PC-9 (cell line): ENCODE measurements around the gene SELENON. TPM values are rescaled to one million over a fixed set of nuclear protein-coding genes. Genes with fewer than 3 reads are reported as not detected.

ENCODE experiments used
- BruUV-seq: library from RNA; stranded (reverse); fragments of 400-500 nt; replicated peaks from 2 replicates; lab custom pipeline; 2021; lab: Mats Ljungman, UMichigan
- CTCF ChIA-PET: fragments of 300-600 bp; sonication (Branson Sonifier 250); formaldehyde crosslinking; loops from one replicate; lab custom pipeline; 2022; ENCODE audit warnings: antibody characterized with exemption; lab: Charles Lee
- POLR2A ChIA-PET: fragments of 300-600 bp; sonication (Branson Sonifier 250); formaldehyde crosslinking; loops from one replicate; lab custom pipeline; 2022; ENCODE audit warnings: antibody characterized with exemption; ENCODE audit not compliant: unreplicated experiment; lab: Charles Lee
- DNase-seq, 2 experiments: peaks; one replicate each; pipeline versions ENCODE4 v3.0.0 to v3.0.0-alpha.2; 2015 to 2022; ENCODE audit warnings: mixed read lengths in 1 of 2
- H2AFZ ChIP-seq: fragments of 200-600 bp; sonication (generic); 2 replicates; pipeline ENCODE4 v1.8.1; 2017; ENCODE audit warnings: antibody characterized with exemption
- H3F3A ChIP-seq: fragments of 200-600 bp; sonication (generic); 2 replicates; pipeline ENCODE4 v1.8.1; 2017; ENCODE audit warnings: antibody characterized with exemption, mild to moderate bottlenecking, low read depth; ENCODE audit not compliant: insufficient read depth
- H3K27ac ChIP-seq: fragments of 200-600 bp; sonication (generic); 2 replicates; pipeline ENCODE4 v1.6.1; 2016; ENCODE audit warnings: mixed run types
- H3K27me3 ChIP-seq: fragments of 200-600 bp; sonication (generic); 2 replicates; pipeline ENCODE4 v1.6.1; 2016; ENCODE audit warnings: low read depth, mixed run types; ENCODE audit not compliant: insufficient read depth
- H3K36me3 ChIP-seq: fragments of 200-600 bp; sonication (generic); 2 replicates; pipeline ENCODE4 v1.6.1; 2016; ENCODE audit warnings: low read depth, mixed run types
- H3K4me1 ChIP-seq: fragments of 200-600 bp; sonication (generic); replicated peaks from 2 replicates; pipeline ENCODE4 v1.6.1; 2016; ENCODE audit warnings: mixed run types; ENCODE audit not compliant: insufficient read depth
- H3K4me2 ChIP-seq: fragments of 200-600 bp; sonication (generic); 2 replicates; pipeline ENCODE4 v1.6.1; 2017; ENCODE audit warnings: mixed run types
- H3K4me3 ChIP-seq: fragments of 200-600 bp; sonication (generic); 2 replicates; pipeline ENCODE4 v1.6.1; 2016; ENCODE audit warnings: mixed run types
- H3K79me2 ChIP-seq: fragments of 200-600 bp; sonication (generic); 2 replicates; pipeline ENCODE4 v1.6.1; 2017; ENCODE audit warnings: low read depth, mixed run types
- H3K9me2 ChIP-seq: fragments of 200-600 bp; sonication (generic); 2 replicates; pipeline ENCODE4 v1.8.1; 2017; ENCODE audit warnings: mild to moderate bottlenecking; ENCODE audit not compliant: insufficient read depth
- H3K9me3 ChIP-seq: fragments of 200-600 bp; sonication (generic); 2 replicates; pipeline ENCODE4 v1.8.1; 2016; ENCODE audit warnings: low read depth; ENCODE audit not compliant: insufficient read depth
- H4K20me1 ChIP-seq: fragments of 200-600 bp; sonication (generic); 2 replicates; pipeline ENCODE4 v1.8.1; 2017; ENCODE audit not compliant: insufficient read depth
- CTCF ChIP-seq: fragments of 200-600 bp; sonication (generic); conservative IDR thresholded peaks from 2 replicates; pipeline ENCODE4 v1.6.1; 2017; ENCODE audit warnings: mixed run types, antibody characterized with exemption, mild to moderate bottlenecking, moderate library complexity
- EZH2 ChIP-seq: fragments of 200-600 bp; sonication (generic); IDR thresholded peaks from 2 replicates; pipeline ENCODE4 v1.8.0; 2017; ENCODE audit warnings: antibody characterized with exemption, low read depth
- intact Hi-C: fragments of 100-400 bp; cut with micrococcal nuclease; formaldehyde crosslinking; loops from one replicate; pipeline ENCODE4 v1.10.0; 2022; ENCODE audit not compliant: unreplicated experiment
- total RNA-seq: library from RNA; stranded (reverse); gene quantifications from 2 replicates; pipeline ENCODE4 v1.2.3, GENCODE V29; 2021

The SELENON gene
- total RNA-seq, 1 experiment from 2014 or later, result 44.3 TPM

- TF ChIP-seq EZH2 (no peak), CTCF (no peak)
- CTCF ChIA-PET, result interaction anchor here (0.7 kb wide), 1 partner anchor 50 kb away, joined by 4 read pairs; no protein-coding TSS in a partner anchor
- Histone ChIP-seq H3K4me2 (no peak overlapping the region), H3K4me1 (peaks cover 7% of the 10 kb centered on the region), H3K36me3 (no peaks in the 10 kb centered on the region), H4K20me1 (no peaks in the 10 kb centered on the region), H3K4me3 (no peak overlapping the region), H3K27me3 (no peaks in the 10 kb centered on the region), H3K9me3 (no peaks in the 10 kb centered on the region), H2AFZ (no peak overlapping the region), H3F3A (peaks cover 9% of the 10 kb centered on the region; the same call in 1 of the 2 replicates), H3K79me2 (peaks cover 11% of the 10 kb centered on the region), H3K9me2 (no peaks in the 10 kb centered on the region), H3K27ac (no peak overlapping the region)
- DNase-seq, result no peak
- BruUV-seq, result no TSS peak
- intact Hi-C loops, result no loop called here
- POLR2A ChIA-PET, result interaction anchor here (0.6 kb wide), 2 partner anchors 29 to 37 kb away, joined by 3 read pairs; no protein-coding TSS in a partner anchor
Measured at GRCh38 chr1:25862785-25863485, 62.9 kb downstream of the SELENON start.

DNA sequence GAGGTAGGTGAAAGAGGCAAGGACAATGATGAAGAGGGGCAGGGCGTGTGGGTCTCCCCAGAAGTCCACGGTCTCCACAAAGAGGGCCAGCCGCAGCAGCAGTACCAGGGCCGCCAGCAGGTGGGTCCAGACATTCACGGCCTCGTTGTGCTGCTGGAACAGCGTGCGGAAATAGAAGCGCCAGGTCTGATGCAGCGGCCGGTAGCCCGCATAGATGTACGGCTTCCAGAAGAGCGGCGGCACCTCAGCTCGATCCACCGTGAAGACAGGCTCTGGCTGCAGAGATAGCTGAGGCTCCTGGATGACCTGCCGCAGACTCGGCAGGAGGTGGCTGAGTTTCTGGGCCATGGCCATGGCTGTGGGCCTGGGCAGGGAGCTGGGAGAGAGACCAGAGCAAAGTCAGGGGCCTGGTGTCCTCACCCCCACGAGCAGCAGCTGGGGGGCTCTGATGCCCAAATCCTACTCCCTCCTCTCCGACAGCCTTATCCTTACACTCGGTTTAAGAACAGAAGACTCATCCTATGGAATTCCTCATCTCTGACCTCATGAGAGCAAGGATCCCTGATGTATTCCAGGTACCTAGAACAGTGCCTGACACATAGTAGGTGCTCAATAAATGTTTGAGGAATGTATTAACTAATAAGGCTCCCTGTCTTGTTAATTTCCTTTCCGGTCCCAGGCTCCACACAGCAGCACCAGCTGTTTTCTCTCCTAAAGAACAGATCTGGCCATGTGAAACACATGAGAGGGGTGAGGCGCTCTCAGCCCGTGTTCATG lies 63.7 kb downstream of the SELENON start:
- Histone ChIP-seq H3K27ac (no peak overlapping the region), H3K36me3 (no peaks in the 10 kb centered on the region), H3K4me3 (no peak overlapping the region), H3K4me1 (no peaks in the 10 kb centered on the region; the same call in 1 of the 2 replicates), H2AFZ (no peak overlapping the region), H3K27me3 (no peaks in the 10 kb centered on the region), H3K4me2 (no peak overlapping the region), H3F3A (peaks cover 9% of the 10 kb centered on the region; the same call in 1 of the 2 replicates), H3K79me2 (peaks cover 4% of the 10 kb centered on the region), H4K20me1 (no peaks in the 10 kb centered on the region), H3K9me3 (no peaks in the 10 kb centered on the region), H3K9me2 (no peaks in the 10 kb centered on the region)
- ChIA-PET CTCF (no interaction called here), POLR2A (interaction anchor here (0.6 kb wide), 2 partner anchors 28 to 38 kb away, joined by 3 read pairs; no protein-coding TSS in a partner anchor)
- no peak for DNase-seq
- no TSS peak for BruUV-seq
- TF ChIP-seq EZH2, result no peak
- no peak for TF ChIP-seq CTCF
- intact Hi-C loops, result no loop called here

DNA sequence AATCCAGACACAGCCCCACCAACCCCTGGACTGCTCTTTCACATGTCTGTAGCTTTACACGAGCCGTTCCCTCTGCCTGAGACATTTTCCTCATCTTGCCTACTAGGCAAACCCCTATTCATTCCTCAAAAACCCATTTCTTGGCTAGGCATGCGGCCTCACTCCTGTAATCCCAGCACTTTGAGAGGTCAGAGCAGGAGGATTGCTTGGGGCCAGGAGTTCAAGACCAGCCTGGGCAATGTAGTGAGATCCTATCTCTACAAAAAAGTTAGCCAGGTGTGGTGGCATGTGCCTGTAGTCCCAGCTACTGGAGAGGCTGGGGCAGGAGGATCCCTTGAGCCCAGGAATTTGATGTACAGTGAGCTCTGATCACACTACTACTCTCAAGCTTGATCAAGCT lies 64.4 kb downstream of the SELENON start:
- no peak overlapping the region for H3K27ac ChIP-seq
- no peaks in the 10 kb centered on the region for H3K79me2 ChIP-seq
- no peak for DNase-seq
- H3K9me3 ChIP-seq, result no peaks in the 10 kb centered on the region
- ChIA-PET POLR2A (interaction anchor here (0.6 to 0.8 kb wide), 2 partner anchors 17 to 53 kb away, joined by 4 to 9 read pairs; no protein-coding TSS in a partner anchor), CTCF (no interaction called here)
- no peaks in the 10 kb centered on the region; the same call in 1 of the 2 replicates for H3K4me1 ChIP-seq
- TF ChIP-seq CTCF (no peak), EZH2 (no peak)
- no peak overlapping the region for H2AFZ ChIP-seq
- no TSS peak for BruUV-seq
- H3F3A ChIP-seq, result peaks cover 9% of the 10 kb centered on the region; the same call in 1 of the 2 replicates
- no peak overlapping the region for H3K4me2 ChIP-seq
- H3K9me2 ChIP-seq, result no peaks in the 10 kb centered on the region
- H4K20me1 ChIP-seq, result no peaks in the 10 kb centered on the region
- no peaks in the 10 kb centered on the region for H3K27me3 ChIP-seq
- H3K4me3 ChIP-seq, result no peak overlapping the region
- no peaks in the 10 kb centered on the region for H3K36me3 ChIP-seq
- intact Hi-C loops, result no loop called here
